WTC11 (cell line): ENCODE data around the gene GFOD1. TPM values are rescaled to one million over a fixed set of nuclear protein-coding genes. Genes with fewer than 3 reads are reported as not detected.

Experiments used
- ATAC-seq: fragments of 200-7000 bp; cut with Tn5 transposase; 2 replicates; pipeline ENCODE4 v1.10.0; 2021; ENCODE audit warnings: mild to moderate bottlenecking, moderate library complexity
- CTCF ChIA-PET: fragments of 300-600 bp; sonication (Branson Sonifier 250); formaldehyde crosslinking; loops from one replicate; lab custom pipeline; 2021; ENCODE audit warnings: antibody characterized with exemption; lab: Charles Lee
- POLR2A ChIA-PET: fragments of 350-600 bp; sonication (Branson Sonifier 250); formaldehyde crosslinking; loops from one replicate; lab custom pipeline; 2021; ENCODE audit warnings: antibody characterized with exemption; lab: Charles Lee
- DNase-seq: peaks from one replicate; pipeline ENCODE4 v3.0.0; 2021; ENCODE audit warnings: low spot score
- H3K27ac Mint-ChIP-seq: 2 replicates; pipeline ENCODE4 v1.8.0; 2021; ENCODE audit warnings: mixed read lengths
- H3K27me3 Mint-ChIP-seq: 2 replicates; pipeline ENCODE4 v1.8.0; 2021; ENCODE audit warnings: low read depth, mild to moderate bottlenecking, moderate library complexity, mixed read lengths
- H3K36me3 Mint-ChIP-seq: 2 replicates; pipeline ENCODE4 v1.8.0; 2021; ENCODE audit warnings: mixed read lengths
- H3K4me1 Mint-ChIP-seq: 2 replicates; pipeline ENCODE4 v1.8.0; 2022; ENCODE audit warnings: mixed read lengths
- H3K4me3 Mint-ChIP-seq: 2 replicates; pipeline ENCODE4 v1.8.0; 2021; ENCODE audit warnings: mild to moderate bottlenecking, moderate library complexity, mixed read lengths
- H3K9me3 Mint-ChIP-seq: 2 replicates; pipeline ENCODE4 v1.8.0; 2021; ENCODE audit warnings: mixed read lengths
- ARID4B ChIP-seq: sonication (generic); formaldehyde crosslinking; IDR thresholded peaks from 2 replicates; pipeline ENCODE4 v1.8.0; 2023; ENCODE audit warnings: missing genetic modification reagents, mild to moderate bottlenecking, borderline replicate concordance
- ATF6 ChIP-seq: sonication (generic); formaldehyde crosslinking; IDR thresholded peaks from 2 replicates; pipeline ENCODE4 v1.8.1; 2023; ENCODE audit warnings: mild to moderate bottlenecking, missing genetic modification reagents
- CBFB ChIP-seq: sonication (generic); formaldehyde crosslinking; IDR thresholded peaks from 2 replicates; pipeline ENCODE4 v1.8.1; 2022; ENCODE audit warnings: mild to moderate bottlenecking, low read depth, missing genetic modification reagents
- CREB1 ChIP-seq: sonication (generic); formaldehyde crosslinking; IDR thresholded peaks from 2 replicates; pipeline ENCODE4 v1.8.0; 2023; ENCODE audit warnings: mild to moderate bottlenecking, missing genetic modification reagents
- CREM ChIP-seq: sonication (generic); formaldehyde crosslinking; IDR thresholded peaks from 2 replicates; pipeline ENCODE4 v1.8.1; 2022; ENCODE audit warnings: mild to moderate bottlenecking, missing genetic modification reagents, moderate library complexity
- CTCF ChIP-seq: fragments of 200-600 bp; IDR thresholded peaks from 2 replicates; pipeline ENCODE4 v1.8.0; 2022; ENCODE audit warnings: antibody characterized with exemption
- ELF4 ChIP-seq: sonication (generic); formaldehyde crosslinking; IDR thresholded peaks from 2 replicates; pipeline ENCODE4 v1.8.1; 2022; ENCODE audit warnings: low read depth, mild to moderate bottlenecking, moderate library complexity, missing genetic modification reagents
- EMX1 ChIP-seq: fragments of 250-450 bp; sonication (Bioruptor Pico); IDR thresholded peaks from 2 replicates; pipeline ENCODE4 v1.8.0; 2021; ENCODE audit warnings: mild to moderate bottlenecking
- FOXJ3 ChIP-seq: sonication (generic); formaldehyde crosslinking; IDR thresholded peaks from 2 replicates; pipeline ENCODE4 v1.9.0; 2021; ENCODE audit warnings: missing genetic modification reagents, mild to moderate bottlenecking, borderline replicate concordance
- GRHL2 ChIP-seq: fragments of 250-450 bp; sonication (Bioruptor Pico); IDR thresholded peaks from 2 replicates; pipeline ENCODE4 v1.8.0; 2022; ENCODE audit warnings: mild to moderate bottlenecking, moderate library complexity; ENCODE audit not compliant: insufficient replicate concordance, severe bottlenecking
- MYBL2 ChIP-seq: sonication (generic); formaldehyde crosslinking; IDR thresholded peaks from 2 replicates; pipeline ENCODE4 v1.8.1; 2023; ENCODE audit warnings: mild to moderate bottlenecking, moderate library complexity, missing genetic modification reagents
- PRDM15 ChIP-seq: sonication (generic); formaldehyde crosslinking; IDR thresholded peaks from 2 replicates; pipeline ENCODE4 v1.8.0; 2022; ENCODE audit warnings: missing genetic modification reagents
- USF1 ChIP-seq: sonication (generic); formaldehyde crosslinking; IDR thresholded peaks from 2 replicates; pipeline ENCODE4 v1.8.0; 2022; ENCODE audit warnings: mild to moderate bottlenecking, missing genetic modification reagents
- USF2 ChIP-seq: sonication (generic); formaldehyde crosslinking; IDR thresholded peaks from 2 replicates; pipeline ENCODE4 v1.8.1; 2023; ENCODE audit warnings: mild to moderate bottlenecking, missing genetic modification reagents, moderate library complexity
- ZNF281 ChIP-seq: sonication (generic); formaldehyde crosslinking; IDR thresholded peaks from 2 replicates; pipeline ENCODE4 v1.8.0; 2023; ENCODE audit warnings: mild to moderate bottlenecking, missing genetic modification reagents
- ZNF396 ChIP-seq: fragments of 250-450 bp; sonication (Bioruptor Pico); IDR thresholded peaks from 2 replicates; pipeline ENCODE4 v1.8.0; 2021; ENCODE audit warnings: mild to moderate bottlenecking, moderate library complexity, borderline replicate concordance
- total RNA-seq: library from RNA; stranded (reverse); gene quantifications from 3 replicates; pipeline ENCODE4 v1.2.3, GENCODE V29; 2021

GFOD1 gene
- total RNA-seq, 1 experiment from 2014 or later, result 8.5 TPM

GRCh38 chr6:13354331-13355042, 132.9 kb downstream of the GFOD1 start:
- Mint-ChIP-seq H3K4me1 (peaks cover 48% of the 10 kb centered on the region), H3K36me3 (no peaks in the 10 kb centered on the region), H3K27ac (no peak overlapping the region), H3K9me3 (no peaks in the 10 kb centered on the region), H3K4me3 (no peak overlapping the region), H3K27me3 (no peaks in the 10 kb centered on the region; the same call in 1 of the 2 replicates)
- ATAC-seq, result no peak
- DNase-seq, result no peak
- ChIA-PET CTCF (interaction anchor here (1.2 to 1.4 kb wide), 2 partner anchors 18 to 220 kb away, joined by 3 to 4 read pairs; partner anchors contain the start of gene SIRT5), POLR2A (interaction anchor here (0.6 kb wide), 1 partner anchor 26 kb away, joined by 3 read pairs; the partner anchor contains the start of gene TBC1D7)
- TF ChIP-seq GRHL2 (CRISPR knock-in tag) (no peak), FOXJ3 (CRISPR knock-in tag) (no peak)
- TF ChIP-seq, all 79 proteins: peak for 0

- no peak overlapping the region for H3K4me3 Mint-ChIP-seq
- no peaks in the 10 kb centered on the region for H3K36me3 Mint-ChIP-seq
- no peaks in the 10 kb centered on the region for H3K27me3 Mint-ChIP-seq
- ChIA-PET CTCF (no interaction called here), POLR2A (no interaction called here)
- H3K27ac Mint-ChIP-seq, result no peak overlapping the region
- ATAC-seq (no peak), DNase-seq (no peak)
- peaks cover 32% of the 10 kb centered on the region for H3K4me1 Mint-ChIP-seq
- H3K9me3 Mint-ChIP-seq, result no peaks in the 10 kb centered on the region
- TF ChIP-seq FOXJ3 (CRISPR knock-in tag) (no peak), ATF6 (no peak), CBFB (CRISPR knock-in tag) (no peak), PRDM15 (CRISPR knock-in tag) (no peak), EMX1 (no peak), USF2 (CRISPR knock-in tag) (no peak), ELF4 (CRISPR knock-in tag) (no peak), ZNF396 (CRISPR knock-in tag) (no peak), CTCF (no peak), MYBL2 (no peak), USF1 (CRISPR knock-in tag) (no peak), ZNF281 (no peak), GRHL2 (CRISPR knock-in tag) (no peak), ARID4B (no peak), CREB1 (CRISPR knock-in tag) (no peak), CREM (no peak)
These were observed 135.2 kb downstream of the GFOD1 start for GRCh38 chr6:13352165-13352564.
